A673 (cell line): ENCODE measurements around the gene MFSD6. TPM values are rescaled to one million over a fixed set of nuclear protein-coding genes. Genes with fewer than 3 reads are reported as not detected.

Source experiments
- BruUV-seq: library from RNA; stranded (reverse); fragments of 400-500 nt; replicated peaks from 2 replicates; lab custom pipeline; 2021; lab: Mats Ljungman, UMichigan
- CTCF ChIA-PET: fragments of 300-600 bp; sonication (Branson Sonifier 250); formaldehyde crosslinking; loops from one replicate; lab custom pipeline; 2022; ENCODE audit warnings: antibody characterized with exemption; lab: Charles Lee
- POLR2A ChIA-PET: fragments of 300-600 bp; sonication (Branson Sonifier 250); formaldehyde crosslinking; loops from one replicate; lab custom pipeline; 2022; ENCODE audit warnings: antibody characterized with exemption; ENCODE audit not compliant: low non-redundant PET; lab: Charles Lee
- DNase-seq: peaks from one replicate; pipeline ENCODE4 v3.0.0-alpha.2; 2015; ENCODE audit warnings: low spot score
- H3K27ac ChIP-seq: fragments of 200-600 bp; sonication (generic); 2 replicates; pipeline ENCODE4 v1.5.1; 2016; ENCODE audit warnings: mixed run types, low read depth, mild to moderate bottlenecking, mixed read lengths, antibody characterized with exemption, low read length; ENCODE audit not compliant: poor library complexity, severe bottlenecking
- H3K27me3 ChIP-seq: fragments of 200-600 bp; sonication (generic); replicated peaks from 2 replicates; pipeline ENCODE4 v1.6.1; 2017; ENCODE audit warnings: mixed run types, low read depth, mild to moderate bottlenecking, mixed read lengths, antibody characterized with exemption, low read length; ENCODE audit not compliant: insufficient read depth, poor library complexity
- H3K36me3 ChIP-seq: fragments of 200-600 bp; sonication (generic); 2 replicates; pipeline ENCODE4 v1.6.1; 2016; ENCODE audit warnings: mixed run types, mild to moderate bottlenecking, mixed read lengths, antibody characterized with exemption, low read length; ENCODE audit not compliant: insufficient read depth, poor library complexity, severe bottlenecking
- H3K4me1 ChIP-seq: fragments of 200-600 bp; sonication (generic); 2 replicates; pipeline ENCODE4 v1.6.1; 2017; ENCODE audit warnings: mixed run types, mild to moderate bottlenecking, mixed read lengths, antibody characterized with exemption, low read length; ENCODE audit not compliant: insufficient read depth, poor library complexity, severe bottlenecking
- H3K4me3 ChIP-seq: fragments of 200-600 bp; sonication (generic); 2 replicates; pipeline ENCODE4 v1.5.1; 2016; ENCODE audit warnings: low read depth, mixed run types, mild to moderate bottlenecking, mixed read lengths, low read length; ENCODE audit not compliant: poor library complexity, severe bottlenecking
- H3K9me3 ChIP-seq: fragments of 200-600 bp; sonication (generic); 2 replicates; pipeline ENCODE4 v1.6.1; 2016; ENCODE audit warnings: mixed run types, low read depth, mild to moderate bottlenecking, mixed read lengths, antibody characterized with exemption, low read length; ENCODE audit not compliant: poor library complexity, severe bottlenecking
- EZH2 ChIP-seq: fragments of 200-600 bp; sonication (generic); IDR thresholded peaks from 2 replicates; pipeline ENCODE4 v1.6.1; 2017; ENCODE audit warnings: borderline replicate concordance, low read depth, mild to moderate bottlenecking, mixed read lengths, antibody characterized with exemption, low read length; ENCODE audit not compliant: poor library complexity, severe bottlenecking
- intact Hi-C: fragments of 100-400 bp; cut with micrococcal nuclease; formaldehyde crosslinking; loops from one replicate; pipeline ENCODE4 v1.10.0; 2022; ENCODE audit not compliant: unreplicated experiment
- total RNA-seq: library from RNA; stranded (reverse); gene quantifications from 2 replicates; pipeline ENCODE4 v1.2.3, GENCODE V29; 2021
- TF ChIP-seq, protein P1 (sequence below): fragments of 300-800, 200-600 bp; sonication (generic); conservative IDR thresholded peaks from 2 replicates; pipeline ENCODE4 v1.5.1; 2017; ENCODE audit warnings: low read depth, mild to moderate bottlenecking, antibody characterized with exemption, low read length, moderate library complexity, mixed read lengths

The MFSD6 gene
- total RNA-seq, 1 experiment from 2014 or later, result 8.4 TPM

DNA sequence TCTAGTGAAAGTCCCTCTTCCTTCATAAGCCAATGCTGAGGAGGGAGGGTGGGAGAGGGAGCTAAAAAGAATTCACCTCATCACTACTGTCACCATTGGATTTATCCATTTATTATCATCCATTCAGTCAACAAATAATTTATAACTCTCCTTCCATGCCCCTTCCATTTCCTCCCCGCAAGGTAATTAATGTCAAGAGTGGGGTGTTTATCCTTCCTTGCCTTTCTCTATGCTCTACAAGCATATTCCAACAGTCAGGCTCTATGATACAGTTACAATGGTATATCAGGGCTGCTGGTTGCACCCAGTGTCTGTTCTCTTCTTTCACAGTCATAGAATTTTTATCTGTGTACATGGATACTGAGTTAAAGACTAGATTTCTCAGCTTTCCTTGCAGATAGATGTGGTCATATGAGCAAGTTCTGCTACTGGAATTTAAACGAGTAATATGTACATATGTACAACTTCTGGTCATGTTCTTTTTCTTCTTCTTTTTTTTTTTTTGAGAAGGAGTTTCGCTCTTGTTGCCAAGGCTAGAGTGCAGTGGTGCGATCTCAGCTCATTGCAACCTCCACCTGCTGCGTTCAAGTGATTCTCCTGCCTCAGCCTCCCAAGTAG is 5.1 kb upstream of the MFSD6 start:
- CTCF ChIA-PET, result no interaction called here
- H3K27me3 ChIP-seq, result no peaks in the 10 kb centered on the region
- H3K36me3 ChIP-seq, result no peaks in the 10 kb centered on the region
- intact Hi-C loops, result loop anchor here (10.0 kb wide), 1 partner anchor 282 kb away; no protein-coding TSS in a partner anchor
- no peaks in the 10 kb centered on the region for H3K9me3 ChIP-seq
- no TSS peak for BruUV-seq
- H3K4me1 ChIP-seq, result no peaks in the 10 kb centered on the region
- POLR2A ChIA-PET, result no interaction called here
- H3K27ac ChIP-seq, result no peak overlapping the region
- TF ChIP-seq, protein P1, sequence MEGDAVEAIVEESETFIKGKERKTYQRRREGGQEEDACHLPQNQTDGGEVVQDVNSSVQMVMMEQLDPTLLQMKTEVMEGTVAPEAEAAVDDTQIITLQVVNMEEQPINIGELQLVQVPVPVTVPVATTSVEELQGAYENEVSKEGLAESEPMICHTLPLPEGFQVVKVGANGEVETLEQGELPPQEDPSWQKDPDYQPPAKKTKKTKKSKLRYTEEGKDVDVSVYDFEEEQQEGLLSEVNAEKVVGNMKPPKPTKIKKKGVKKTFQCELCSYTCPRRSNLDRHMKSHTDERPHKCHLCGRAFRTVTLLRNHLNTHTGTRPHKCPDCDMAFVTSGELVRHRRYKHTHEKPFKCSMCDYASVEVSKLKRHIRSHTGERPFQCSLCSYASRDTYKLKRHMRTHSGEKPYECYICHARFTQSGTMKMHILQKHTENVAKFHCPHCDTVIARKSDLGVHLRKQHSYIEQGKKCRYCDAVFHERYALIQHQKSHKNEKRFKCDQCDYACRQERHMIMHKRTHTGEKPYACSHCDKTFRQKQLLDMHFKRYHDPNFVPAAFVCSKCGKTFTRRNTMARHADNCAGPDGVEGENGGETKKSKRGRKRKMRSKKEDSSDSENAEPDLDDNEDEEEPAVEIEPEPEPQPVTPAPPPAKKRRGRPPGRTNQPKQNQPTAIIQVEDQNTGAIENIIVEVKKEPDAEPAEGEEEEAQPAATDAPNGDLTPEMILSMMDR, result no peak
- DNase-seq, result no peak
- no peak overlapping the region for H3K4me3 ChIP-seq

DNA sequence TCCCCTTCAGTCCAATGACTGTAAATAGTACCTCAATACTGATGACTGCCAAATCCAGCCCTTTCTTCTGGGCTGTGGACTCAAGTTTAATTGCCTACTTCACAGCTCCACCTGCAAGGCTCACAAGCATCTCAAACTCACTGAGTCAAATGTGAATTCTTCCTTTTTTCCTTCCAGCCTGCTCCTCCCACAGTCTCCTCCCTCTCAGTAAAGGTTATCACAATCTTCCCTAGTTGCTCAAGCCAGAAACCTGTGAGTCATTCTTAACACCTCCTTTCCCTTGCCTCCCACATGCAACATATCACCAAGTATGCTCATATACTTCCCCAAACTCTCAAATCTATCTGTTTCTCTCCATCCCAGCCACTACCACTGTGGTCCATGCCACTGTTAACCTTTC is 3.7 kb upstream of the MFSD6 start:
- peaks cover 7% of the 10 kb centered on the region for H3K4me1 ChIP-seq
- CTCF ChIA-PET, result no interaction called here
- H3K27me3 ChIP-seq, result no peaks in the 10 kb centered on the region
- no peak for DNase-seq
- no peaks in the 10 kb centered on the region for H3K36me3 ChIP-seq
- no peaks in the 10 kb centered on the region for H3K9me3 ChIP-seq
- no peak overlapping the region for H3K4me3 ChIP-seq
- POLR2A ChIA-PET, result no interaction called here
- TF ChIP-seq EZH2, result no peak
- TF ChIP-seq, protein P1, result no peak
- H3K27ac ChIP-seq, result no peak overlapping the region
- BruUV-seq, result no TSS peak
- intact Hi-C loops, result loop anchor here (10.0 kb wide), 1 partner anchor 280 kb away; no protein-coding TSS in a partner anchor

DNA sequence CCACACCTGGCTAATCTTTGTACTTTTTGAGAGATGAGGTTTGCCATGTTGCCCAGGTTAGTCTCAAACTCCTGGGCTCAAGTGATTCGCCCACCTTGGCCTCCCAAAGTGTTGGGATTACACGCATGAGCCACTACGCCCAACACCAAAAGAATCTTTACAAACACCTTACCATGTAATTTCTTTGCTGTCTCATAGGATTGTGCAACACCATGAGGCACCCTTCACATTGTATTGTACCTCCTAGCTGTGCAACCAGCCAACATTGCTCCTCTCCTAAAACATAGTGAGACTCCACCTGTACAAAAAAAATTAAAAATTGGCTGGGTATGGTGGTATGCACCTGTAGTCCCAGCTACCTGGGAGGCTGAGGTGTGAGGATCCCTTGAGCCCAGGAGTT is 3.1 kb upstream of the MFSD6 start:
- TF ChIP-seq EZH2, result no peak
- TF ChIP-seq, protein P1, result no peak
- no peak for DNase-seq
- ChIA-PET CTCF (no interaction called here), POLR2A (no interaction called here)
- intact Hi-C loops, result loop anchor here (10.0 kb wide), 1 partner anchor 280 kb away; no protein-coding TSS in a partner anchor
- H3K9me3 ChIP-seq, result no peaks in the 10 kb centered on the region
- BruUV-seq, result no TSS peak
- H3K4me1 ChIP-seq, result peaks cover 9% of the 10 kb centered on the region
- no peaks in the 10 kb centered on the region for H3K27me3 ChIP-seq
- H3K27ac ChIP-seq, result no peak overlapping the region
- H3K4me3 ChIP-seq, result no peak overlapping the region
- no peaks in the 10 kb centered on the region for H3K36me3 ChIP-seq
